GM13976 (cell line): ENCODE measurements around the gene HMX3.
"Not testable (repeated sequence)": the region's sequence is repeated elsewhere in the genome, so short reads cannot be mapped to it uniquely, and the experiment has no call there.

Experiments used
- DNase-seq: peaks from one replicate; pipeline ENCODE4 v3.0.0; 2012; ENCODE audit warnings: low spot score
- CTCF ChIP-seq: IDR thresholded peaks from 2 replicates; pipeline ENCODE4 v1.5.1; 2012; ENCODE audit warnings: borderline replicate concordance, mild to moderate bottlenecking; ENCODE audit not compliant: insufficient read depth; ENCODE audit errors: extremely low read depth, missing control alignments, control extremely low read depth
- in situ Hi-C: fragments of 300-500 bp; cut with MboI; formaldehyde crosslinking; loops from one replicate; pipeline ENCODE4 v1.12.0; 2022; ENCODE audit warnings: low sequenced_read_pairs, mixed read lengths, inconsistent platforms; ENCODE audit not compliant: unreplicated experiment

The HMX3 gene

GRCh38 chr10:123175389-123176387 is 39.9 kb downstream of the HMX3 start:
- in situ Hi-C loops: no loop called here
- no peak for TF ChIP-seq CTCF
- no peak for DNase-seq

DNA sequence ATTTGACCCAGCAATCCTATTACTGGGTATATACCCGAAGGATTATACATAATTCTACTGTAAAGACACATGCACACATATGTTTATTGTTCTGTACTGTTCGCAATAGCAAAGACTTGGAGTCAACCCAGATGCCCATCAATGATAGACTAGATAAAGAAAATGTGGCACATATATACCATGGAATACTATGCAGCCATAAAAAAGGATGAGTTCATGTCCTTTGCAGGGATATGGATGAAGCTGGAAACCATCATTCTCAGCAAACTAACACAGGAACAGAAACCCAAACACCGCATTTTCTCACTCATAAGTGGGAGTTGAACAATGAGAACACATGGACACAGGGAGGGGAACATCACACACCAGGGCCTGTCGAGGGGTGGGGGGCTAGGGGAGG is 42.6 kb downstream of the HMX3 start:
- in situ Hi-C loops, DNase-seq: not testable (repeated sequence)

DNA sequence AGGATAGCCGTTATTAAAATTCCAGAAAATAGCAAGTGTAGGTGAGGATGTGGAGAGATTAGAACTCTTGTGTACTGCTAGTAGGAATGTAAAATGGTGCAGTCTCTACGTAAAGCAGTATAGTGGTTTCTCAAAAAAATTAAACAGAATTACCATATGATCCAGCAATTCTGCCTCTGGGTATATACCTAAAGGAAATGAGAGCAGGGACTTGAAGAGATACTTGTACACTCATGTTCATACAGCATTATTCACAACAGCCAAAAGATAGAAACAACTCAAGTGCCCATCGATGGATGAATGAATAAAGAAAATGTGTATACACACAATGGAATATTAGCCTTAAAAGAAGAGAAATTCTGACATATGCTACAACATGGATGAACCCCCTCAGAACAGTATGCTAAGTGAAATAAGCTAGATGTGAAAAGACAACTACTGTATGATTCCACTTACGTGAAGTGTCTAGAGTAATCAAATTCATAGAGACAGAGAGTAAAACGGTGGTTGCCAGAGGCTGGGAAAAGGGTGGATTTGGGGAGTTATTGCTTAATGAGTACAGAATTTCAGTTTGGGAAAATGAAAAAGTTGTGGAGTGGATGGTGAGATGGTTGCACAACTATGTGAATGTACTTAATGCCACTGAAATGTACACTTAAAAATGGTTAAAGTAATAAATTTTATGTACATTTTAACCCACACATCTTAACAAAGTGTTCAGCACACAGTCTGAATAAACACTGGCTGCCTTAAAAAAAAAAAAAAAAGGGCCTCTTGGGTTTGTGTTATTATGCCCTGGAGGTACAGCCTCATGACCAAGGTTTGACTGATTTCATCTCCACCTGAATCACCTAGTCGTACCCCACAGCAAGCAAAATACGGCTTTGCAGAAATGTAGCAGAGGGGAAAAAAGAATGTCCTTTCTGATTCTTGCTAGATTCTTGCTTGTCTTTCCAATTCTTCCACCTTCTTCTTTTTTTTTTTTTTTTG is 44.6 kb downstream of the HMX3 start:
- in situ Hi-C loops: no loop called here
- DNase-seq: no peak
- no peak for TF ChIP-seq CTCF

DNA sequence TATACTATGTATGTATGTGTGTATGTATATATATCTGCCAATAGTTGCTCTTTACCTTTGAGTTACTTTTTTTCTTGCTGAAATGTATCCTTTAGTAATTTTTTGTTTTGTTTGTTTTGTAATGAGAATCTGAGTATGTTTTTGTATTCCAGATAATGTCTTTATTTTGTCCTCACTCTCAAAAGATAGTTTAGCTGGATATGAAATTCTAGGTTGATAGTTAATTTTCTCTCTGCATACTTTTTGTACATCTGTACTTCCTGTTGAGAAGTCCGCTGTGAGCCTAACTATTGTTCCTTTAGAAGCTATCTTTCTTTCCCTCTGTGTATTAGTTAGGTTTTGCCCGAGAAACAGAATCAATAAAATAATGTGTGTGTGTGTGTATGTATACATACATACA is 48.0 kb downstream of the HMX3 start:
- in situ Hi-C loops: no loop called here
- no peak for TF ChIP-seq CTCF
- no peak for DNase-seq

DNA sequence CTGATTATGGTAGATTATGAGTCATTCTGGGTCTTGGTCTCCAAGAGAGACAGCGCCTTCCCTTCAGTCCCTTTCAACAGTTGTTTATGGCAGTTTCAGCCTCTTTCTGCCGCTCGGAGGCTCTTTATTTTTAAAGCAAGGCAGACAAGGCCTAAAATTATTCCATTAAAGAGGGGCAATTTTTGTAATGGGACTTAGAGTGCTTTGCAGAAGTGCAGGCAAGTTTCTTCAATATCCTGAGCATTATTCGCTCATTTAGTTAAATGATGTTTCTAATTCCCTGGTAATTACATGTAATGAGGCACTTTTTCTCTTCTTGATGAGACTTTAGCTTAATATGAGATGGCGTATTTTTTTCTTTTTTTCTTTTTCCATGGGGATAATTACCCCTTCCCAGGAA is 52.0 kb downstream of the HMX3 start:
- in situ Hi-C loops: no loop called here
- DNase-seq: no peak
- no peak for TF ChIP-seq CTCF
